ENCODE measurements around the gene CTNND1.
A peak's percentile ranks its signal among the peaks of the same experiment; 100 is the strongest.
"Not testable (repeated sequence)": the region's sequence is repeated elsewhere in the genome, so short reads cannot be mapped to it uniquely, and the experiment has no call there.

CTNND1 gene

GRCh38 chr11:57761301-57762234 is at the start of gene CTNND1:
Gene CTNND1, plus strand, starts transcription at chr11:57761802. Its CDS starts 29,677 bp downstream, at chr11:57791479.
- H3K27me3 Mint-ChIP-seq (ENCODE audit: low read depth), result no peaks in the 10 kb centered on the region
- DNase-seq (ENCODE audit: low spot score), result no peak
- H3K27ac Mint-ChIP-seq, result no peak within 1 kb of the TSS
- peaks cover 12% of the 10 kb centered on the region for H3K4me1 Mint-ChIP-seq (ENCODE audit: low read depth)
- peaks cover 1% of the 10 kb centered on the region for H3K36me3 Mint-ChIP-seq (ENCODE audit: low read depth)
- H3K9me3 Mint-ChIP-seq, result no peaks in the 10 kb centered on the region
- peak within 1 kb of the TSS; percentile 47 for H3K4me3 Mint-ChIP-seq

GRCh38 chr11:57712256-57713150 is 49.1 kb upstream of the CTNND1 start, which contains the start of gene TMX2:
Gene TMX2, plus strand, starts transcription at chr11:57712593. Its CDS starts 26 bp downstream, at chr11:57712619.
- peaks cover 35% of the 10 kb centered on the region for H3K4me1 Mint-ChIP-seq (ENCODE audit: low read depth)
- no peaks in the 10 kb centered on the region for H3K9me3 Mint-ChIP-seq
- no peaks in the 10 kb centered on the region for H3K27me3 Mint-ChIP-seq (ENCODE audit: low read depth)
- DNase-seq (ENCODE audit: low spot score), result peak; percentile 91
- H3K27ac Mint-ChIP-seq, result peak within 1 kb of the TSS; percentile 98
- peaks cover 19% of the 10 kb centered on the region for H3K36me3 Mint-ChIP-seq (ENCODE audit: low read depth)
- peak within 1 kb of the TSS; percentile 98 for H3K4me3 Mint-ChIP-seq

DNA sequence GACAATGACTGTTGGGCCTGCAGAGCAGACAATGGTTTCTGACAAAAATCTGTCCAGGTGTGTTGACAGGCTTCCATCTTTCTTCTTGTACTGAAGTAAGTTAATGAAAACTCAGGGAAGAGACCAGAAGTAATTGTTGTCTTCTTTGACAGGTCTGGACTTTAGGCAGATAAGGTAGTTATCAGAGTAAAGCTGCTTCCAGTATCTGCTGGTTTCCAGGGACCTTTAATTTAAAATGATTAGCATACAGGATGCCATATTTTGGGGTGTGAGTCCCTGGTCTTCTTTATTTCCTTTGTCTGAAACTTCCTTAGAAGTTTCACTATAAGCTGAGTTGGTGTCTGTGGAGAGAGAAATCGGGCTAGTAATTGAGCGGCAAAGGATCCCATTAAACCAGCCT is 47.8 kb upstream of the CTNND1 start:
- H3K27ac Mint-ChIP-seq, result peak overlapping the region; percentile 98
- H3K4me1 Mint-ChIP-seq (ENCODE audit: low read depth), result peaks cover 30% of the 10 kb centered on the region
- DNase-seq (ENCODE audit: low spot score), result no peak
- no peaks in the 10 kb centered on the region for H3K27me3 Mint-ChIP-seq (ENCODE audit: low read depth)
- H3K36me3 Mint-ChIP-seq (ENCODE audit: low read depth), result peaks cover 16% of the 10 kb centered on the region
- peak overlapping the region; percentile 98 for H3K4me3 Mint-ChIP-seq
- H3K9me3 Mint-ChIP-seq, result no peaks in the 10 kb centered on the region

- peaks cover 14% of the 10 kb centered on the region for H3K4me1 Mint-ChIP-seq (ENCODE audit: low read depth)
- peaks cover 20% of the 10 kb centered on the region for H3K36me3 Mint-ChIP-seq (ENCODE audit: low read depth)
- not testable (repeated sequence) for H3K4me3 Mint-ChIP-seq; DNase-seq (ENCODE audit: low spot score); H3K9me3 Mint-ChIP-seq; H3K27me3 Mint-ChIP-seq (ENCODE audit: low read depth); H3K27ac Mint-ChIP-seq
These were observed 44.9 kb upstream of the CTNND1 start for GRCh38 chr11:57716726-57717125.

- Mint-ChIP-seq H3K27me3 (ENCODE audit: low read depth) (no peaks in the 10 kb centered on the region), H3K9me3 (no peaks in the 10 kb centered on the region), H3K4me3 (no peak overlapping the region), H3K4me1 (ENCODE audit: low read depth) (peaks cover 8% of the 10 kb centered on the region), H3K36me3 (ENCODE audit: low read depth) (peaks cover 1% of the 10 kb centered on the region), H3K27ac (no peak overlapping the region)
- no peak for DNase-seq (ENCODE audit: low spot score)
These were observed 34.4 kb upstream of the CTNND1 start for GRCh38 chr11:57727185-57727584.

- no peak overlapping the region for H3K4me3 Mint-ChIP-seq
- H3K27ac Mint-ChIP-seq, result peak overlapping the region; percentile 28
- peaks cover 8% of the 10 kb centered on the region for H3K4me1 Mint-ChIP-seq (ENCODE audit: low read depth)
- H3K9me3 Mint-ChIP-seq, result no peaks in the 10 kb centered on the region
- peaks cover 1% of the 10 kb centered on the region for H3K36me3 Mint-ChIP-seq (ENCODE audit: low read depth)
- H3K27me3 Mint-ChIP-seq (ENCODE audit: low read depth), result no peaks in the 10 kb centered on the region
- DNase-seq (ENCODE audit: low spot score), result no peak
These were observed 32.8 kb upstream of the CTNND1 start for GRCh38 chr11:57728829-57729228.

GRCh38 chr11:57729479-57729878 is 32.1 kb upstream of the CTNND1 start:
- DNase-seq (ENCODE audit: low spot score), result no peak
- peaks cover 5% of the 10 kb centered on the region for H3K36me3 Mint-ChIP-seq (ENCODE audit: low read depth)

DNA sequence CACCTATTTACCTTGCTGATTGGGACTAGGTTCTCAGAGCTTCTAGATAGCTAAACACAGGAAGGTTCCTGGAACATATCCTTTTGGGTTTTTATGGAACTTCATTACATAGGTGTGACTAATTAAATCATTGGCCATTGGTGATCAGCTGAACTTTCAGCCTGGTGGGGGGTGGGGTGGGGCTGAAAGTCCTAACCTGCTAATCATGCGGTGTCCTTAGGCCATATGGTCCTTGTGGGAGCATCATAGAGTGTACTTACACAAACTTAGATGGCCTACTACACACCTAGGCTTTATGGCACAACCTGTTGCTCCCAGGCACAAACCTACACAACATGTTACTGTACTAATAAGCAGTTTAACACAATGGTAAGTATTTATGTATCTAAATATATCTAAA is 28.9 kb upstream of the CTNND1 start:
- no peak for DNase-seq (ENCODE audit: low spot score)
- H3K27me3 Mint-ChIP-seq (ENCODE audit: low read depth), result no peaks in the 10 kb centered on the region
- H3K9me3 Mint-ChIP-seq, result no peaks in the 10 kb centered on the region
- peaks cover 17% of the 10 kb centered on the region for H3K36me3 Mint-ChIP-seq (ENCODE audit: low read depth)
- H3K4me1 Mint-ChIP-seq (ENCODE audit: low read depth), result peaks cover 18% of the 10 kb centered on the region
- H3K4me3 Mint-ChIP-seq, result no peak overlapping the region
- no peak overlapping the region for H3K27ac Mint-ChIP-seq

More at GRCh38 chr11:57729479-57729878, 32.1 kb upstream of the CTNND1 start:
- Mint-ChIP-seq H3K4me3 (no peak overlapping the region), H3K9me3 (no peaks in the 10 kb centered on the region), H3K27me3 (ENCODE audit: low read depth) (no peaks in the 10 kb centered on the region), H3K27ac (no peak overlapping the region), H3K4me1 (ENCODE audit: low read depth) (peaks cover 8% of the 10 kb centered on the region)

DNA sequence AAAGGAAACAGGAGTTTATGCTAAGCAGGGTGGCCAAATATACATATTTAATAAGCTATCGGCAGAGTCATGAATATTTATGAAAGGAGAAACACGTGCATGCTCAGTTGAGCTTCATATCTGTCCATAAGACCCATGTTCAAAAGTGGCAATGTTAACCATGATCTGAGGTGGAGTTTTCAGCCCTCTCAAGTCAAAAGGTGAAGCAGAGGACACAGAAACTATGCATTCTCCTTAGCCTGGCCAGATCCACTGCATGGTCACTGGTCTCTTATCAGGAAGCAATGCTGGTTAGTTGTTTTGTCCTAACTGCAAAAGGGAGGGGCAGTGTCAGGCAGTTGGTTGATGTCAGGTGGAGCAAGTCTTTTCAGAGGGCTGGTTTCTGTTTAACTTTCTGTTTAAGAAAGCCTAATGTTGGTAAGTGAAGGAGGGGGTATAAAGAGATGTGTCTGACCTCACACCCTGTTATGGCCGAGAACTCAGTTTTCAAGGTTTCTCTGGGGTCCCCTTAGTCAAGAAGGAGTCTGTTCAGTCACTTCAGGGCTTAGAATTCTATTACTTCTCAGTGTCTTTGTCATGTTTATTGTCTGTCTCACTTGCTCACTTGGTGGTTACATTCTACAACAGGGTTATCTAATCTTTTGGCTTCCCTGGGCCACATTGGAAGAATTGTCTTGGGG is 25.8 kb upstream of the CTNND1 start:
- peaks cover 23% of the 10 kb centered on the region for H3K4me1 Mint-ChIP-seq (ENCODE audit: low read depth)
- peak overlapping the region; percentile 74 for H3K27ac Mint-ChIP-seq
- DNase-seq (ENCODE audit: low spot score), result no peak
- no peaks in the 10 kb centered on the region for H3K9me3 Mint-ChIP-seq
- peak overlapping the region; percentile 34 for H3K4me3 Mint-ChIP-seq
- H3K27me3 Mint-ChIP-seq (ENCODE audit: low read depth), result no peaks in the 10 kb centered on the region
- H3K36me3 Mint-ChIP-seq (ENCODE audit: low read depth), result peaks cover 29% of the 10 kb centered on the region

DNA sequence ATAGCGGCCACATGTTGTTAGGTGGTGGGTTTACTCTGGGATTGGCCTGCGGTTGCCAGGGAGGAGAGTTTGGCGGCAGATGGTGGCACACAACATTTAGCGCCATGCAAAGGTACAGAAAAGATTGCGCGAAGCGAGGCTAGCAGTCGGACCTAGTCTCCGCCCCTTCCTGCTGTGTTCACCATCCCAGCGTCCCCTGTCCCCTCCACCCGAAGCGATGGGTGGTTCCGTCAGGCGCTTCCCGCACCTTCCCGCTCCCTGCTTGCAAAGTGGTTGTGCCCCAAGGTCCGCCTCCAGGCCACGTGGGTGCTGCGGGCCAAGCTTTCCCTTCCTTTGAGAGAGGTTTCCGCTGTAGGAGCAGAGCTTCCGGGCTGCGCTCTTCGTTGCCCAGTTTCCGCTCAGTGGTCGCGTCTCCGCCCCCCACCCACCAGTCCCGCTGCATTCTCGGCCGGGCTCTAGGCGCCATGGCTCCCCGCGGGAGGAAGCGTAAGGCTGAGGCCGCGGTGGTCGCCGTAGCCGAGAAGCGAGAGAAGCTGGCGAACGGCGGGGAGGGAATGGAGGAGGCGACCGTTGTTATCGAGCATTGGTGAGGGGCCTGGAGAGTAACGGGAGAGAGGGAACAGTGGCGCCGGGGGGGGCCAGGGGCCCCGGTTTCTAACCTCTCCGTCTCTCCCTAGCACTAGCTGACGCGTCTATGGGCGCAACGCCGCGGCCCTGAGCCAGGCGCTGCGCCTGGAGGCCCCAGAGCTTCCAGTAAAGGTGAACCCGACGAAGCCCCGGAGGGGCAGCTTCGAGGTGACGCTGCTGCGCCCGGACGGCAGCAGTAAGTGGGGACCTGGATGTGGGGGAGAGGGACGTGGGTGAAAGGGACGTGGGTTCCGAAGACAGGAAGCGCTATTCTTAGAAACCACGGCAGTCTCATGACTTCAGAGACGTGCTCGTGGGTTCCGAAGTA is 20.2 kb upstream of the CTNND1 start, which contains the start of gene SELENOH:
Gene SELENOH (plus strand): TSS at position 360 of the 955 bp plus-strand sequence. CDS start 105 bp downstream, at position 465.
- H3K36me3 Mint-ChIP-seq (ENCODE audit: low read depth), result peaks cover 57% of the 10 kb centered on the region
- H3K9me3 Mint-ChIP-seq, result no peaks in the 10 kb centered on the region
- H3K4me1 Mint-ChIP-seq (ENCODE audit: low read depth), result peaks cover 19% of the 10 kb centered on the region
- peak within 1 kb of the TSS; percentile 97 for H3K4me3 Mint-ChIP-seq
- peak within 1 kb of the TSS; percentile 92 for H3K27ac Mint-ChIP-seq
- no peaks in the 10 kb centered on the region for H3K27me3 Mint-ChIP-seq (ENCODE audit: low read depth)
- peak; percentile 97 for DNase-seq (ENCODE audit: low spot score)

DNA sequence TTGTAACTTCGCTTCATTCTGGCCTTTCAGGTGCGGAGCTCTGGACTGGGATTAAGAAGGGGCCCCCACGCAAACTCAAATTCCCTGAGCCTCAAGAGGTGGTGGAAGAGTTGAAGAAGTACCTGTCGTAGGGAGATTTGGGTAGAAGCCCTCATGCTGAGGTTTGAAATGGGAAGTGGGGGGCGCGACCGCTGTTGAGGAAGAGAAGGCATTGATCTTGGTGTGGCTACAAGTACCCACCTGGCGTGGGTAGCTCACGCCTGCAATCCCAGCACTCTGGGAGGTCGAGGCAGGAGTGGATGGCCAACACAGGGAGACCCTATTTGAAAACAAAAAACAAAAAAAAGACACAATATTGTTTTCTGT is 19.5 kb upstream of the CTNND1 start:
- no peaks in the 10 kb centered on the region for H3K9me3 Mint-ChIP-seq
- peaks cover 58% of the 10 kb centered on the region for H3K36me3 Mint-ChIP-seq (ENCODE audit: low read depth)
- H3K4me1 Mint-ChIP-seq (ENCODE audit: low read depth), result peaks cover 18% of the 10 kb centered on the region
- no peaks in the 10 kb centered on the region for H3K27me3 Mint-ChIP-seq (ENCODE audit: low read depth)
- peak overlapping the region; percentile 92 for H3K27ac Mint-ChIP-seq
- peak overlapping the region; percentile 97 for H3K4me3 Mint-ChIP-seq
- no peak for DNase-seq (ENCODE audit: low spot score)

DNA sequence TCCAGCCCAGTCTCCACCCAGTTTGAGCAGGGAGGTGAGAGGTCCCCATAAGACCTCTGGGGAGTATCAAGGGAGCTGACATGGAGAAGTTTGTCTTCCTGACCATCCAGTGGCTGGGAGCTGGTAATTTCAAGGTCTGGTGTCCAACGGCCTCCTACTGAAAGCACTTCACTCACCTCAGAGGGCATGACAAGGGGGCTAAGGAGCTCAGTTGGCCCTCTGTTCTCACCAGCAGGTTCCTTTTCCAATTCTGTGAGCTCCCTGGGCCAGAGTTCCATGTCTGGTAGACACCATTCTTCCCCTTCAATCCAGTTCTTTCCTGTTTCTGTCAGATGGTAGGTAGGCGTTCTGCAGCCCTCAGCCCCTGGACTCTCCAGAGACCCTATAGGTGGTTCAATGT is 17.2 kb upstream of the CTNND1 start:
- Mint-ChIP-seq H3K27me3 (ENCODE audit: low read depth) (no peaks in the 10 kb centered on the region), H3K36me3 (ENCODE audit: low read depth) (peaks cover 55% of the 10 kb centered on the region), H3K27ac (no peak overlapping the region), H3K4me1 (ENCODE audit: low read depth) (peaks cover 17% of the 10 kb centered on the region), H3K9me3 (no peaks in the 10 kb centered on the region), H3K4me3 (peak overlapping the region; percentile 44)
- no peak for DNase-seq (ENCODE audit: low spot score)

Data from T-helper 2 cell treated with Interferon-gamma antibody and Interleukin-4, amounts not matched to agents 5 μg/mL and 100 μg/mL, for 36 hours (primary cell).